ENCODE measurements around the gene ERC2. TPM values are rescaled to one million over a fixed set of nuclear protein-coding genes. Genes with fewer than 3 reads are reported as not detected.
A peak's percentile ranks its signal among the peaks of the same experiment; 100 is the strongest.

The ERC2 gene
- total RNA-seq, 1 donor = 0.36 TPM

DNA sequence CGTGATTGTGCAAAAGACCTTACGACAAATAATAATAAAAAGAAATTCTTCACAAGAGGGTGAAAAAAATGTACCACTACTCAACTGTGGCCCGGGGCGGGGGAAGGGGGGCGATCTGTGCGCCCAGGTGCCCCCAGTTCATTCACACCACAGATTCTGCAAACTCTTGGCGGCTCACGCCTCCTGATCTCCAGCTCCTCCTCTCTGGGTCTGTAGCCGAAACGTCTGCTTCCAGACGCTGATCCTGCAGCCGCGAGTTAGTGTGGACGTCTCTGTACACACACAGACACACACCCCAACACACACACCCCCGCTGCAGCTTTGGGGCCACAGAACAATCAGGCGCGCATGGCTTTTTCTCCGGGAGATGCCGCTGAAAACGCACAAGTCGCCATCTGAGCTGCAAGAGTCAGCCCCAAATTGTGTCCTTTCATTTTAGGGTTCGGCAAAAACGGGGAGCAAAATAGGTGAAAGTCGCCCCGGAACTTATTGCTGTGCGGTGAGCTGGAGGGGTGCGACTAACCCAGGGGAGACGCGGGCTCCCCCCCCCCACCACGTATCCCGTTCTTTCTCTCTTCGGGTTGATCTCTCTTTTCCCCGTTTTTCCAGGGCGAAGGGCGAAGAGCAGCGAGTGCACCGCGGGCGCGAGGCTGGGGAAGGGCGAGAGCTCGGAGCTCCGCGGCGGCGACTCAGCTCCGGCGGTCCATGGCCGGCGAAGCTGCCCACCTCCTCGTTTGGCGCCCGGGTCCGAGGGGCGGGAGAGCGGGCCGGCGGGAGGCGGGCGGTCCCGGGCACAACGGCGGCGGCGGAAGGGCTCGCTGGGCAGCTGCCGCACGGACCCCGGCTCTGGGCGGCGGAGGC, 980.7 kb downstream of the ERC2 start:
- TF ChIP-seq, protein P1, sequence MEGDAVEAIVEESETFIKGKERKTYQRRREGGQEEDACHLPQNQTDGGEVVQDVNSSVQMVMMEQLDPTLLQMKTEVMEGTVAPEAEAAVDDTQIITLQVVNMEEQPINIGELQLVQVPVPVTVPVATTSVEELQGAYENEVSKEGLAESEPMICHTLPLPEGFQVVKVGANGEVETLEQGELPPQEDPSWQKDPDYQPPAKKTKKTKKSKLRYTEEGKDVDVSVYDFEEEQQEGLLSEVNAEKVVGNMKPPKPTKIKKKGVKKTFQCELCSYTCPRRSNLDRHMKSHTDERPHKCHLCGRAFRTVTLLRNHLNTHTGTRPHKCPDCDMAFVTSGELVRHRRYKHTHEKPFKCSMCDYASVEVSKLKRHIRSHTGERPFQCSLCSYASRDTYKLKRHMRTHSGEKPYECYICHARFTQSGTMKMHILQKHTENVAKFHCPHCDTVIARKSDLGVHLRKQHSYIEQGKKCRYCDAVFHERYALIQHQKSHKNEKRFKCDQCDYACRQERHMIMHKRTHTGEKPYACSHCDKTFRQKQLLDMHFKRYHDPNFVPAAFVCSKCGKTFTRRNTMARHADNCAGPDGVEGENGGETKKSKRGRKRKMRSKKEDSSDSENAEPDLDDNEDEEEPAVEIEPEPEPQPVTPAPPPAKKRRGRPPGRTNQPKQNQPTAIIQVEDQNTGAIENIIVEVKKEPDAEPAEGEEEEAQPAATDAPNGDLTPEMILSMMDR (IDR thresholded peaks at IDR 0.05; ENCODE audit: extremely low read depth, low read depth, low read length) = no peak
- Histone ChIP-seq H3K9me3 (ENCODE audit: low read depth, low read length) (no peaks in the 10 kb centered on the region), H3K27ac (ENCODE audit: low read depth, low read length) (peak overlapping the region; percentile 98), H3K27me3 (ENCODE audit: insufficient read depth, low read length) (no peaks in the 10 kb centered on the region), H2AFZ (ENCODE audit: low read length) (peak overlapping the region; percentile 75), H4K20me1 (ENCODE audit: insufficient read depth, low read length) (no peaks in the 10 kb centered on the region), H3K4me1 (ENCODE audit: insufficient read depth, low read length) (peaks cover 37% of the 10 kb centered on the region), H3K36me3 (ENCODE audit: insufficient read depth, low read length) (peaks cover 16% of the 10 kb centered on the region), H3K4me2 (ENCODE audit: insufficient read depth, low read length) (peak overlapping the region; percentile 97), H3K79me2 (ENCODE audit: insufficient read depth, low read length) (peaks cover 56% of the 10 kb centered on the region), H3K4me3 (ENCODE audit: insufficient read depth, low read length) (peak overlapping the region; percentile 97)
- DNase-seq (ENCODE audit: insufficient read length, low spot score, missing footprints) = peak; percentile 89

DNA sequence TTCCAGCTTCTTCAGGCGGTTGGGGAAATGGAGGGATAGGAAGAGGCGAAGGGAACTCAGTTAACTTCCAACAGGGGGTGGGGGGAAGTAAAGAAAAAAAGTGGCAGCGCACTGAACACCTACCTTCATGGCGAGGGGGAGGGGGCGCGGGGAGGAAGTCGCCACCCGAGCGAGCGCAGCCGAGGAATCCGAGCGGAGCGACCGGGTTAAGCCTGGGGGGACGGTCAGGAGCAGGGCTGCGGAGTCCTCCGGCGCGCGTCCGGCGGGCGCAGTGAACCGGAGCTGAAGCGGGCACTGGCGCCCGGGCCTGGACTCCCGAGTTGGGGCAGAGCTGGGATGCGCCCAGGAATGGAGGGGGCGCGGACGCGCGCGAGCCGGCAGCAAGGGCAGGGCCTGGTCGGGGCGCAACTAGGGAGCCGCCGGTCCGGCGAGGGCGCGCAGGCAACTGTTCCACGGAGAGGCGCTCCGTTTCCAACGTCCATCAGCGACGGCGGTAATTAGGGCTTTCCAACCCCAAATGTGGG, 981.3 kb downstream of the ERC2 start, which contains the start of gene WNT5A:
WNT5A (minus strand) TSS at position 450 of the 524 bp plus-strand sequence; CDS start at position 129, 321 bp downstream.
- Histone ChIP-seq H3K27ac (ENCODE audit: low read depth, low read length) (peak within 1 kb of the TSS; percentile 98), H3K36me3 (ENCODE audit: insufficient read depth, low read length) (peaks cover 17% of the 10 kb centered on the region), H3K79me2 (ENCODE audit: insufficient read depth, low read length) (peaks cover 63% of the 10 kb centered on the region), H3K4me3 (ENCODE audit: insufficient read depth, low read length) (peak within 1 kb of the TSS; percentile 97), H3K4me2 (ENCODE audit: insufficient read depth, low read length) (peak within 1 kb of the TSS; percentile 97), H3K4me1 (ENCODE audit: insufficient read depth, low read length) (peaks cover 41% of the 10 kb centered on the region), H4K20me1 (ENCODE audit: insufficient read depth, low read length) (no peaks in the 10 kb centered on the region), H3K9me3 (ENCODE audit: low read depth, low read length) (no peaks in the 10 kb centered on the region), H3K27me3 (ENCODE audit: insufficient read depth, low read length) (no peaks in the 10 kb centered on the region), H2AFZ (ENCODE audit: low read length) (peak within 1 kb of the TSS; percentile 75)
- TF ChIP-seq, protein P1 (IDR thresholded peaks at IDR 0.05; ENCODE audit: extremely low read depth, low read depth, low read length) = no peak
- DNase-seq (ENCODE audit: insufficient read length, low spot score, missing footprints) = peak; percentile 93

DNA sequence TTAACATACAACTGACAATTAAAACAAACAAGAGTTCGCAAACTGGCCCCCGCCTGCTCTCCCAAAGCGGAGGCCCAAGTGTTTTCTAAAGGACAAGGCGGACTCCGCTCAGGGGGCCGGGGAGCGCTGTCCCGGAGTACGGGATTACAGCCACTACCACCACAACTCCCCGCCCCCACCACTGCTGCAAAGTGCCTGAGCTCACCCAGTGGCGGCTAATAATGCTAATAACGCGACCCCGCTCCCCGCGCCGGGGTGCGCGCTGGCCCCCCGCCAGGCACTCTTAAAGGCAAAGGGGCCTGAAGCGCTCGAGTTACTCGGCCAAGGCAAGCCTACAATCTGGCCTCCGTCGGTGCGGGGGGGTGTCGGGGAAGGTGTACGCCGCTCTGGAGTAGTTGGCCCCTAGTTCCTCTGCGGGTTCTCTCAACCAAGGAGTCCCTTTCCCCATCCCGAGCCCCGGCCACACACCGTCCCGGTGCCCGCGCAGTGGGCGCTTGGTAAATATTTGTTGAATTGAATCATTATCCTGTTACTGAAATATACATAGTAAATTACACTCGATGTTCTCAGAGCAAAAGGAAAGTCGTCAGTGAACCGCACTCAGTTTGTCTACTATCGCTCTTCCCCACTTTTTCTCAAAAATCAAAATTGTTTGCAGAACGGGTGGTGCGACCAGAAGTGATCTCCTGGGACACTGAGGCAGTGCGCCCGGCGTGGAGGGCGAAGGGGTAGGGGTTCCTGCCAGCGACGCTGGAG, 982.0 kb downstream of the ERC2 start:
- H3K36me3 ChIP-seq (ENCODE audit: insufficient read depth, low read length) = peaks cover 17% of the 10 kb centered on the region
- DNase-seq (ENCODE audit: insufficient read length, low spot score, missing footprints) = peak; percentile 98
- peak overlapping the region; percentile 97 for H3K4me3 ChIP-seq (ENCODE audit: insufficient read depth, low read length)
- no peaks in the 10 kb centered on the region for H4K20me1 ChIP-seq (ENCODE audit: insufficient read depth, low read length)
- peaks cover 41% of the 10 kb centered on the region for H3K4me1 ChIP-seq (ENCODE audit: insufficient read depth, low read length)
- no peaks in the 10 kb centered on the region for H3K27me3 ChIP-seq (ENCODE audit: insufficient read depth, low read length)
- H3K9me3 ChIP-seq (ENCODE audit: low read depth, low read length) = no peaks in the 10 kb centered on the region
- H2AFZ ChIP-seq (ENCODE audit: low read length) = peak overlapping the region; percentile 75
- peak overlapping the region; percentile 98 for H3K27ac ChIP-seq (ENCODE audit: low read depth, low read length)
- H3K79me2 ChIP-seq (ENCODE audit: insufficient read depth, low read length) = peaks cover 70% of the 10 kb centered on the region
- peak overlapping the region; percentile 97 for H3K4me2 ChIP-seq (ENCODE audit: insufficient read depth, low read length)
- TF ChIP-seq, protein P1 (IDR thresholded peaks at IDR 0.05; ENCODE audit: extremely low read depth, low read depth, low read length) = no peak

Data from osteoblast (primary cell).